HepG2 (cell line): Measurements from ENCODE around the gene CNTN2. TPM values are rescaled to one million over a fixed set of nuclear protein-coding genes. Genes with fewer than 3 reads are reported as not detected.

Experiments used
- ATAC-seq: fragments of 200-7000 bp; cut with Tn5 transposase; 3 replicates; pipeline ENCODE4 v1.9.1; 2020; ENCODE audit warnings: mild to moderate bottlenecking, moderate library complexity
- BruUV-seq: library from RNA; stranded (reverse); fragments of 400-500 nt; replicated peaks from 2 replicates; lab custom pipeline; 2021; lab: Mats Ljungman, UMichigan
- CTCF ChIA-PET: fragments of 300-600 bp; formaldehyde crosslinking; extraction: SDS; loops from one replicate; lab custom pipeline; 2021; ENCODE audit warnings: low total read pairs, inconsistent platforms, low intra/inter-chr PET ratio; lab: Yijun Ruan, JAX
- POLR2A ChIA-PET: fragments of 350-600 bp; sonication (Branson Sonifier 250); formaldehyde crosslinking; loops from one replicate; lab custom pipeline; 2020; ENCODE audit warnings: antibody characterized with exemption, inconsistent platforms; lab: Yijun Ruan, JAX
- DNase-seq: peaks from one replicate; pipeline ENCODE4 v3.0.0-alpha.2; 2015; ENCODE audit warnings: low spot score
- FAIRE-seq: peaks from 3 replicates; lab custom pipeline; 2011; peaks lifted over from hg19 to GRCh38; lab: Jason Lieb, UNC
- H2AFZ ChIP-seq: one replicate; pipeline ENCODE4 v1.6.1; 2011; ENCODE audit warnings: low read length, inconsistent platforms
- H3K27ac ChIP-seq: fragments of 300-600 bp; 3 replicates; pipeline ENCODE4 v1.8.0; 2011; ENCODE audit warnings: mixed run types, mild to moderate bottlenecking, mixed read lengths, low read length, inconsistent platforms; ENCODE audit not compliant: insufficient read depth; ENCODE audit errors: extremely low read length
- H3K27me3 ChIP-seq, 2 experiments: fragments of 200-600 bp in 1 of 2; 2 replicates in 1 of 2; 3 replicates in 1 of 2; pipeline versions ENCODE4 v1.6.0 to v1.8.0; 2011; ENCODE audit warnings: low read length in 2 of 2, mild to moderate bottlenecking in 2 of 2, moderate library complexity in 2 of 2, inconsistent platforms in 1 of 2; ENCODE audit not compliant: insufficient read depth in 2 of 2, control insufficient read depth in 1 of 2
- H3K36me3 ChIP-seq, 2 experiments: fragments of 200-600 bp in 1 of 2; replicated peaks in 1 of 2; 2 replicates in 1 of 2; 3 replicates in 1 of 2; pipeline versions ENCODE4 v1.5.1 to v1.8.0; 2011; ENCODE audit warnings: low read length in 2 of 2, inconsistent platforms in 1 of 2; ENCODE audit not compliant: insufficient read depth in 2 of 2, control insufficient read depth in 1 of 2
- H3K4me1 ChIP-seq: 2 replicates; pipeline ENCODE4 v1.5.1; 2012; ENCODE audit warnings: low read length, inconsistent platforms; ENCODE audit not compliant: insufficient read depth
- H3K4me2 ChIP-seq: 2 replicates; pipeline ENCODE4 v1.6.0; 2011; ENCODE audit warnings: low read depth, low read length, inconsistent platforms
- H3K4me3 ChIP-seq, 3 experiments: fragments of 200-600 bp in 1 of 3; sonication (generic), shearing (Covaris generic) in 1 of 3; replicated peaks in 1 of 3; 2 replicates each; pipeline ENCODE4 v1.5.1; 2011 to 2016; ENCODE audit warnings: low read length in 3 of 3, inconsistent platforms in 2 of 3, low read depth in 2 of 3, mild to moderate bottlenecking in 2 of 3, control low read depth in 1 of 3, mixed read lengths in 1 of 3; ENCODE audit not compliant: insufficient read depth in 1 of 3
- H3K79me2 ChIP-seq: one replicate; pipeline ENCODE4 v1.6.1; 2011; ENCODE audit warnings: low read length, inconsistent platforms; ENCODE audit not compliant: insufficient read depth
- H3K9ac ChIP-seq: 2 replicates; pipeline ENCODE4 v1.6.0; 2011; ENCODE audit warnings: mild to moderate bottlenecking, low read depth, low read length, inconsistent platforms; ENCODE audit not compliant: insufficient read depth
- H3K9me3 ChIP-seq: 2 replicates; pipeline ENCODE4 v1.5.1; 2012; ENCODE audit warnings: mild to moderate bottlenecking, low read length
- H4K20me1 ChIP-seq: 2 replicates; pipeline ENCODE4 v1.6.0; 2011; ENCODE audit warnings: inconsistent platforms, mild to moderate bottlenecking, low read length, moderate library complexity; ENCODE audit not compliant: insufficient read depth
- ADNP ChIP-seq: sonication (generic); formaldehyde crosslinking; IDR thresholded peaks from 2 replicates; pipeline ENCODE4 v1.4.0; 2020; ENCODE audit warnings: missing genetic modification reagents
- FOXA1 ChIP-seq, 2 experiments: fragments of 450-650 bp in 1 of 2; sonication (generic) in 1 of 2; formaldehyde crosslinking in 1 of 2; IDR thresholded peaks; 2 replicates each; pipeline versions ENCODE4 v1.4.0 to v1.6.1; 2016 to 2020; ENCODE audit warnings: missing genetic modification reagents in 1 of 2
- GTF2F1 ChIP-seq: fragments of 150-350 bp; IDR thresholded peaks from 2 replicates; pipeline ENCODE4 v1.6.1; 2014; ENCODE audit warnings: low read length
- HDAC1 ChIP-seq: sonication (generic); formaldehyde crosslinking; IDR thresholded peaks from 2 replicates; pipeline ENCODE4 v1.5.1; 2020; ENCODE audit warnings: mild to moderate bottlenecking, missing genetic modification reagents
- MIER2 ChIP-seq: IDR thresholded peaks from 2 replicates; pipeline ENCODE4 v1.6.1; 2016; ENCODE audit warnings: missing biosample characterization, missing genetic modification reagents
- SCMH1 ChIP-seq: sonication (generic); formaldehyde crosslinking; IDR thresholded peaks from 2 replicates; pipeline ENCODE4 v1.9.0; 2021; ENCODE audit warnings: missing genetic modification reagents, mild to moderate bottlenecking, borderline replicate concordance
- TBP ChIP-seq: sonication (generic); formaldehyde crosslinking; IDR thresholded peaks from 2 replicates; pipeline ENCODE4 v1.5.0; 2020; ENCODE audit warnings: missing genetic modification reagents
- ZBTB38 ChIP-seq: sonication (generic); formaldehyde crosslinking; IDR thresholded peaks from 2 replicates; pipeline ENCODE4 v1.5.1; 2020; ENCODE audit warnings: mild to moderate bottlenecking, missing genetic modification reagents
- ZFP37 ChIP-seq: sonication (generic); formaldehyde crosslinking; IDR thresholded peaks from 2 replicates; pipeline ENCODE4 v1.4.0; 2020; ENCODE audit warnings: missing genetic modification reagents, borderline replicate concordance
- ZNF644 ChIP-seq: IDR thresholded peaks from 2 replicates; pipeline ENCODE4 v1.6.1; 2016; ENCODE audit warnings: low read depth
- ZNF660 ChIP-seq: sonication (generic); formaldehyde crosslinking; IDR thresholded peaks from 2 replicates; pipeline ENCODE4 v1.5.1; 2020; ENCODE audit warnings: mild to moderate bottlenecking, low read depth, missing genetic modification reagents, borderline replicate concordance
- ZNF713 ChIP-seq: sonication (generic); formaldehyde crosslinking; IDR thresholded peaks from 2 replicates; pipeline ENCODE4 v1.4.0; 2020; ENCODE audit warnings: mild to moderate bottlenecking, missing genetic modification reagents
- ZNF816 ChIP-seq: sonication (generic); formaldehyde crosslinking; IDR thresholded peaks from 2 replicates; pipeline ENCODE4 v1.8.0; 2022; ENCODE audit warnings: missing genetic modification reagents, mild to moderate bottlenecking, borderline replicate concordance
- WGBS: methylation state at CpG from one replicate; pipeline ENCODE4 v1.1.6; 2017; ENCODE audit warnings: low lambda C conversion rate; 5-methylcytosine and 5-hydroxymethylcytosine counted together
- in situ Hi-C: cut with HindIII; loops from 2 replicates; pipeline ENCODE4 v1.10.0; 2017; ENCODE audit warnings: low pct_unique_long_range_greater_than_20kb; ENCODE audit not compliant: extremely low pct_ligation_motif_present
- intact Hi-C: fragments of 100-400 bp; cut with micrococcal nuclease; formaldehyde crosslinking; loops from one replicate; pipeline ENCODE4 v1.10.0; 2022; ENCODE audit not compliant: unreplicated experiment
- polyA plus RNA-seq, 8 experiments: library from polyadenylated mRNA; depleted of rRNA in 3 of 8; stranded (reverse) in 7 of 8; unstranded in 1 of 8; fragments of >200 nt; fragmentation: Illumina TruSeq in 4 of 8; extraction: Trizol in 4 of 8; gene quantifications; 2 replicates each; pipeline versions ENCODE4 v1.2.1 to v1.2.3, GENCODE V29; 2011 to 2016; ENCODE audit warnings: low read depth in 4 of 8, missing spikeins in 1 of 8, mixed read lengths in 1 of 8; ENCODE audit not compliant: insufficient read depth in 1 of 8
- total RNA-seq, 5 experiments: library from RNA; depleted of rRNA; stranded (reverse); fragments of >200 nt; fragmentation: Illumina TruSeq; extraction: Trizol; gene quantifications; 2 replicates each; pipeline ENCODE4 v1.2.3, GENCODE V29; 2016; ENCODE audit warnings: low read depth in 1 of 5
- TF ChIP-seq, protein P1 (sequence below): sonication (generic); formaldehyde crosslinking; IDR thresholded peaks from 2 replicates; pipeline ENCODE4 v1.5.1; 2020; ENCODE audit warnings: mild to moderate bottlenecking, moderate library complexity, missing genetic modification reagents
- TF ChIP-seq, protein P2 (sequence below): sonication (generic); formaldehyde crosslinking; IDR thresholded peaks from 2 replicates; pipeline ENCODE4 v1.4.0; 2020; ENCODE audit warnings: missing genetic modification reagents, borderline replicate concordance

CNTN2 gene
- total and polyA plus RNA-seq, 2 of the 13 experiments (the other 11 are each of a cell fraction or from before 2014, with no cell fraction given), result not detected

DNA sequence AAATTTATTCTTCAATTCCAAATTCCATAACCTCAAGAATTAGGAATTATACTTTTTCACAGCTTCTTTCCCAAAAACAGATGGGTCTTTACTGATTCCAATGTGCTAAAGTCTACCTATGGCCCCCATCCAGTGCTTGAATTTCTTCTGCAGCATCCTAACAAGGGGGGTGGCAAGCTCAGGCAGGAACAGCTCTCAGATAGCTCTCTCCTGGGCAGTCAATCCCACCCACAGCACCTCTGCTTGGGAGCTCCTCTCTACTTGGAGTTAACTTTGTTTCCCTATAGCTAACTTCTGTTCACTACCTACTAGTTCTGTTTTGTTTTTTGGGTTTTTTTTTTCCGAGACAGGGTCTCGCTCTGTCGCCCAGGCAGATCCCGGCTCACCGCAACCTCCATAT is 66.7 kb downstream of the CNTN2 start:
- H2AFZ ChIP-seq, result no peak overlapping the region
- no peaks in the 10 kb centered on the region for H3K79me2 ChIP-seq
- POLR2A ChIA-PET, result interaction anchor here (2.6 kb wide), 1 partner anchor 12 kb away, joined by 8 read pairs; the partner anchor contains the start of gene RBBP5
- no peak overlapping the region for H3K9ac ChIP-seq
- no peak overlapping the region for H3K4me2 ChIP-seq
- CTCF ChIA-PET, result no interaction called here
- no peak for ATAC-seq
- in situ Hi-C loops, result no loop called here
- no peak for FAIRE-seq
- no peaks in the 10 kb centered on the region for H4K20me1 ChIP-seq
- 89% methylated on average over 5 of the region's 5 CpGs for WGBS
- TF ChIP-seq ZNF816 (CRISPR knock-in tag) (no peak), ZFP37 (no peak), MIER2 (CRISPR knock-in tag) (no peak), SCMH1 (CRISPR knock-in tag) (no peak), HDAC1 (CRISPR knock-in tag) (no peak), ZNF644 (no peak), ADNP (CRISPR knock-in tag) (no peak), ZNF713 (CRISPR knock-in tag) (no peak), ZNF660 (CRISPR knock-in tag) (no peak), TBP (CRISPR knock-in tag) (no peak), GTF2F1 (no peak), ZBTB38 (CRISPR knock-in tag) (no peak), FOXA1 (IDR thresholded peaks at IDR 0.05) (no peak), FOXA1 (CRISPR knock-in tag; IDR thresholded peaks at IDR 0.05) (no peak)
- TF ChIP-seq, protein P1, sequence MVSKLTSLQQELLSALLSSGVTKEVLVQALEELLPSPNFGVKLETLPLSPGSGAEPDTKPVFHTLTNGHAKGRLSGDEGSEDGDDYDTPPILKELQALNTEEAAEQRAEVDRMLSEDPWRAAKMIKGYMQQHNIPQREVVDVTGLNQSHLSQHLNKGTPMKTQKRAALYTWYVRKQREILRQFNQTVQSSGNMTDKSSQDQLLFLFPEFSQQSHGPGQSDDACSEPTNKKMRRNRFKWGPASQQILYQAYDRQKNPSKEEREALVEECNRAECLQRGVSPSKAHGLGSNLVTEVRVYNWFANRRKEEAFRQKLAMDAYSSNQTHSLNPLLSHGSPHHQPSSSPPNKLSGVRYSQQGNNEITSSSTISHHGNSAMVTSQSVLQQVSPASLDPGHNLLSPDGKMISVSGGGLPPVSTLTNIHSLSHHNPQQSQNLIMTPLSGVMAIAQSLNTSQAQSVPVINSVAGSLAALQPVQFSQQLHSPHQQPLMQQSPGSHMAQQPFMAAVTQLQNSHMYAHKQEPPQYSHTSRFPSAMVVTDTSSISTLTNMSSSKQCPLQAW (CRISPR knock-in tag), result no peak
- TF ChIP-seq, protein P2, sequence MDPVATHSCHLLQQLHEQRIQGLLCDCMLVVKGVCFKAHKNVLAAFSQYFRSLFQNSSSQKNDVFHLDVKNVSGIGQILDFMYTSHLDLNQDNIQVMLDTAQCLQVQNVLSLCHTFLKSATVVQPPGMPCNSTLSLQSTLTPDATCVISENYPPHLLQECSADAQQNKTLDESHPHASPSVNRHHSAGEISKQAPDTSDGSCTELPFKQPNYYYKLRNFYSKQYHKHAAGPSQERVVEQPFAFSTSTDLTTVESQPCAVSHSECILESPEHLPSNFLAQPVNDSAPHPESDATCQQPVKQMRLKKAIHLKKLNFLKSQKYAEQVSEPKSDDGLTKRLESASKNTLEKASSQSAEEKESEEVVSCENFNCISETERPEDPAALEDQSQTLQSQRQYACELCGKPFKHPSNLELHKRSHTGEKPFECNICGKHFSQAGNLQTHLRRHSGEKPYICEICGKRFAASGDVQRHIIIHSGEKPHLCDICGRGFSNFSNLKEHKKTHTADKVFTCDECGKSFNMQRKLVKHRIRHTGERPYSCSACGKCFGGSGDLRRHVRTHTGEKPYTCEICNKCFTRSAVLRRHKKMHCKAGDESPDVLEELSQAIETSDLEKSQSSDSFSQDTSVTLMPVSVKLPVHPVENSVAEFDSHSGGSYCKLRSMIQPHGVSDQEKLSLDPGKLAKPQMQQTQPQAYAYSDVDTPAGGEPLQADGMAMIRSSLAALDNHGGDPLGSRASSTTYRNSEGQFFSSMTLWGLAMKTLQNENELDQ, result no peak
- TF ChIP-seq, all 625 proteins: peak for 0
- Histone ChIP-seq H3K4me3 (no peak overlapping the region), H3K4me1 (no peaks in the 10 kb centered on the region), H3K27me3 (no peaks in the 10 kb centered on the region), H3K36me3 (peaks cover 2 to 44% of the 10 kb centered on the region in 2 experiments; a peak in 4 of 5 replicates), H3K27ac (no peak overlapping the region), H3K9me3 (no peaks in the 10 kb centered on the region)
- intact Hi-C loops, result no loop called here
- DNase-seq, result no peak
- no TSS peak for BruUV-seq
